K562 (cell line): ENCODE results near the gene CPLX3. TPM values are rescaled to one million over a fixed set of nuclear protein-coding genes. Genes with fewer than 3 reads are reported as not detected.

Experiments used
- ATAC-seq: fragments of 200-7000 bp; cut with Tn5 transposase; 3 replicates; pipeline ENCODE4 v1.9.1; 2020; ENCODE audit warnings: moderate library complexity
- BruUV-seq: library from RNA; stranded (reverse); fragments of 400-500 nt; replicated peaks from 2 replicates; lab custom pipeline; 2021; lab: Mats Ljungman, UMichigan
- CTCF ChIA-PET: fragments of 300-600 bp; formaldehyde crosslinking; extraction: SDS; loops from one replicate; lab custom pipeline; 2021; ENCODE audit warnings: low intra/inter-chr PET ratio; lab: Yijun Ruan, JAX
- POLR2A ChIA-PET: fragments of 300-600, 350-650 bp; sonication (Branson Sonifier 250); formaldehyde crosslinking; extraction: SDS; loops from one replicate; lab custom pipeline; 2021; ENCODE audit warnings: antibody characterized with exemption, inconsistent platforms; lab: Yijun Ruan, JAX
- DNase-seq, 4 experiments: peaks; one replicate each; pipeline versions ENCODE4 v3.0.0 to v3.0.0-alpha.2; 2011 to 2018; ENCODE audit warnings: low spot score in 3 of 4, mixed read lengths in 3 of 4; ENCODE audit errors: extremely low read depth in 1 of 4
- FAIRE-seq: peaks from 2 replicates; lab custom pipeline; 2011; peaks lifted over from hg19 to GRCh38; lab: Jason Lieb, UNC
- H2AFZ ChIP-seq: 2 replicates; pipeline ENCODE4 v1.6.0; 2011; ENCODE audit warnings: low read depth, low read length, control low read depth, inconsistent platforms
- H3K27ac ChIP-seq: fragments of 200-600 bp; 3 replicates; pipeline ENCODE4 v1.8.0; 2011; ENCODE audit warnings: low read depth, mild to moderate bottlenecking, control low read depth, inconsistent platforms, low read length, moderate library complexity, mixed read lengths; ENCODE audit errors: extremely low read depth
- H3K27me3 ChIP-seq, 2 experiments: fragments of 300-600 bp in 1 of 2; 2 replicates in 1 of 2; 3 replicates in 1 of 2; pipeline versions ENCODE4 v1.6.0 to v1.8.0; 2011; ENCODE audit warnings: inconsistent platforms in 2 of 2, low read length in 2 of 2, mild to moderate bottlenecking in 1 of 2, mixed read lengths in 1 of 2, moderate library complexity in 1 of 2; ENCODE audit not compliant: control insufficient read depth in 2 of 2, insufficient read depth in 2 of 2
- H3K36me3 ChIP-seq: fragments of 300-600 bp; 3 replicates; pipeline ENCODE4 v1.8.0; 2011; ENCODE audit warnings: mild to moderate bottlenecking, low read length, inconsistent platforms; ENCODE audit not compliant: control insufficient read depth, insufficient read depth
- H3K4me1 ChIP-seq, 2 experiments: fragments of 200-600 bp in 1 of 2; replicated peaks in 1 of 2; 2 replicates in 1 of 2; 3 replicates in 1 of 2; pipeline versions ENCODE4 v1.5.1 to v1.8.0; 2011; ENCODE audit warnings: inconsistent platforms in 2 of 2, low read length in 2 of 2, mild to moderate bottlenecking in 1 of 2, mixed read lengths in 1 of 2, moderate library complexity in 1 of 2; ENCODE audit not compliant: control insufficient read depth in 2 of 2, insufficient read depth in 2 of 2
- H3K4me2 ChIP-seq: 2 replicates; pipeline ENCODE4 v1.6.1; 2011; ENCODE audit warnings: low read length, control low read depth, inconsistent platforms, mixed read lengths; ENCODE audit not compliant: insufficient read depth
- H3K4me3 ChIP-seq: fragments of 200-600 bp; sonication (generic), shearing (Covaris generic); 2 replicates; pipeline ENCODE4 v1.5.1; 2016; ENCODE audit warnings: control low read depth, inconsistent platforms
- H3K79me2 ChIP-seq: fragments of 200-600 bp; 3 replicates; pipeline ENCODE4 v1.8.0; 2011; ENCODE audit warnings: low read length, inconsistent platforms; ENCODE audit not compliant: control insufficient read depth, insufficient read depth
- H3K9ac ChIP-seq, 2 experiments: 2 replicates each; pipeline versions ENCODE4 v1.6.0 to v1.6.1; 2011; ENCODE audit warnings: low read depth in 2 of 2, low read length in 2 of 2, control low read depth in 1 of 2, inconsistent platforms in 1 of 2, mild to moderate bottlenecking in 1 of 2, mixed read lengths in 1 of 2; ENCODE audit not compliant: insufficient read depth in 1 of 2
- H3K9me1 ChIP-seq: one replicate; pipeline ENCODE4 v1.6.0; 2011; ENCODE audit warnings: inconsistent platforms, mild to moderate bottlenecking, low read length, moderate library complexity; ENCODE audit not compliant: control insufficient read depth, insufficient read depth
- H3K9me3 ChIP-seq: replicated peaks from 2 replicates; pipeline ENCODE4 v1.5.1; 2011; ENCODE audit warnings: low read depth, low read length, inconsistent platforms; ENCODE audit not compliant: control insufficient read depth, insufficient read depth
- H4K20me1 ChIP-seq: replicated peaks from 2 replicates; pipeline ENCODE4 v1.6.1; 2011; ENCODE audit warnings: low read length, inconsistent platforms, mixed read lengths; ENCODE audit not compliant: control insufficient read depth, insufficient read depth
- BACH1 ChIP-seq: fragments of 200-800 bp; sonication (Bioruptor generic); IDR thresholded peaks from 2 replicates; pipeline ENCODE4 v1.6.1; 2016; ENCODE audit warnings: missing genetic modification characterization, missing compliant biosample characterization
- HMGN3 ChIP-seq: IDR thresholded peaks from 2 replicates; pipeline ENCODE4 v1.6.1; 2011; ENCODE audit warnings: borderline replicate concordance, low read depth, mild to moderate bottlenecking, mixed read lengths, low read length; ENCODE audit not compliant: insufficient read length; ENCODE audit errors: extremely low read depth
- NCOR1 ChIP-seq: fragments of 450-650 bp; IDR thresholded peaks from 2 replicates; pipeline ENCODE4 v1.6.1; 2016; ENCODE audit warnings: mild to moderate bottlenecking, moderate library complexity
- SPI1 ChIP-seq: IDR thresholded peaks from 2 replicates; pipeline ENCODE4 v1.6.1; 2011; ENCODE audit warnings: low read depth, low read length, control low read depth, borderline replicate concordance
- ZNF384 ChIP-seq: IDR thresholded peaks from 2 replicates; pipeline ENCODE4 v1.6.1; 2012; ENCODE audit warnings: low read depth, low read length, improper control_type of control experiment
- ZNF444 ChIP-seq: fragments of 250-450 bp; sonication (Bioruptor Pico); IDR thresholded peaks from 2 replicates; pipeline ENCODE4 v1.4.0; 2020; ENCODE audit warnings: mild to moderate bottlenecking, moderate library complexity
- WGBS: fragments of 100-300 bp; shearing (Covaris generic); methylation state at CpG from one replicate; pipeline ENCODE4 v1.1.6; 2016; ENCODE audit warnings: low coverage, mixed read lengths; ENCODE audit not compliant: insufficient coverage; ENCODE audit errors: missing lambda C conversion rate; 5-methylcytosine and 5-hydroxymethylcytosine counted together
- in situ Hi-C: fragments of 300-500 bp; cut with MboI; formaldehyde crosslinking; loops from 4 replicates; pipeline ENCODE4 v1.15.0; 2018; ENCODE audit warnings: inconsistent platforms, mixed read lengths
- intact Hi-C: fragments of 100-400 bp; cut with micrococcal nuclease; formaldehyde crosslinking; loops from 2 replicates; pipeline ENCODE4 v1.14.2; 2022
- polyA plus RNA-seq, 8 experiments: library from polyadenylated mRNA; depleted of rRNA in 4 of 8; stranded (reverse) in 5 of 8; unstranded in 3 of 8; fragments of >200 nt; fragmentation: Nextera tagmentation in 2 of 8; fragmentation: Illumina TruSeq in 1 of 8; extraction: Ambion mirVana in 2 of 8; extraction: Trizol in 1 of 8; gene quantifications; 2 replicates each; pipeline versions ENCODE4 v1.2.1 to v1.2.3, GENCODE V29; 2011 to 2014; ENCODE audit warnings: inconsistent platforms in 1 of 8, missing spikeins in 1 of 8
- total RNA-seq, 7 experiments: library from RNA; depleted of rRNA in 6 of 7; stranded (reverse); fragments of >200 nt in 6 of 7; fragmentation: Illumina TruSeq in 2 of 7; extraction: Trizol in 2 of 7; gene quantifications; 2 replicates each; pipeline versions ENCODE4 v1.2.1 to v1.2.3, GENCODE V29; 2011 to 2021; ENCODE audit warnings: low replicate concordance in 1 of 7
- TF ChIP-seq, protein P1 (sequence below): fragments of 250-450 bp; sonication (Bioruptor Pico); IDR thresholded peaks from 2 replicates; pipeline ENCODE4 v1.8.0; 2021; ENCODE audit warnings: moderate library complexity, mild to moderate bottlenecking, inconsistent platforms
- TF ChIP-seq, protein P2 (sequence below), 2 experiments: fragments of 450-650 bp; formaldehyde crosslinking in 1 of 2; IDR thresholded peaks; 2 replicates each; pipeline versions ENCODE4 v1.4.0 to v1.6.1; 2014 to 2020; ENCODE audit warnings: mild to moderate bottlenecking in 2 of 2, borderline replicate concordance in 1 of 2, low read depth in 1 of 2
- TF ChIP-seq, protein P3 (sequence below): fragments of 450-650 bp; formaldehyde crosslinking; conservative IDR thresholded peaks from 2 replicates; pipeline ENCODE4 v1.4.0; 2022; ENCODE audit warnings: mild to moderate bottlenecking, missing genetic modification characterization

CPLX3 gene
- total and polyA plus RNA-seq, 9 of the 15 experiments (the other 6 are each of a cell fraction or from before 2014, with no cell fraction given), result not detected

DNA sequence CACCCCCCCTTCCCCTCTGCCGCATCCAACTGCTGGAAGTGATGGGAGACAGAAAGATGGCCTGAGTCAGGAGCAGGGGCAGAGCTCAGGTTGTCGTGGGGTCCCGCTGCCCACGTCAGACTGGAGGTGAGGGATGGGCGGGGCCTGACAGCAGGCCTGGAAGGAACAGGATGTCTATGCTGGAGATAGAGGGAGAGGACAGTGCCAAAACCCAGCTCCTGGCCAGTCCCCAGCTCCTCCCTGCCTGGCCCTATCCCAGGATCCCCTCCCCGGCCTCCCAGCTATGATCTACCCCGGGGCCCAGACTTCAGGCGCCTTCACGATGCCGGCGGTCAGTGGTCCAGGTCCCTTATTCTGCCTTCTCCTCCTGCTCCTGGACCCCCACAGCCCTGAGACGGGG lies 13.9 kb upstream of the CPLX3 start, which contains the start of gene LMAN1L (continued):
- TF ChIP-seq, protein P1, sequence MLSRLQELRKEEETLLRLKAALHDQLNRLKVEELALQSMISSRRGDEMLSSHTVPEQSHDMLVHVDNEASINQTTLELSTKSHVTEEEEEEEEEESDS, result no peak

DNA sequence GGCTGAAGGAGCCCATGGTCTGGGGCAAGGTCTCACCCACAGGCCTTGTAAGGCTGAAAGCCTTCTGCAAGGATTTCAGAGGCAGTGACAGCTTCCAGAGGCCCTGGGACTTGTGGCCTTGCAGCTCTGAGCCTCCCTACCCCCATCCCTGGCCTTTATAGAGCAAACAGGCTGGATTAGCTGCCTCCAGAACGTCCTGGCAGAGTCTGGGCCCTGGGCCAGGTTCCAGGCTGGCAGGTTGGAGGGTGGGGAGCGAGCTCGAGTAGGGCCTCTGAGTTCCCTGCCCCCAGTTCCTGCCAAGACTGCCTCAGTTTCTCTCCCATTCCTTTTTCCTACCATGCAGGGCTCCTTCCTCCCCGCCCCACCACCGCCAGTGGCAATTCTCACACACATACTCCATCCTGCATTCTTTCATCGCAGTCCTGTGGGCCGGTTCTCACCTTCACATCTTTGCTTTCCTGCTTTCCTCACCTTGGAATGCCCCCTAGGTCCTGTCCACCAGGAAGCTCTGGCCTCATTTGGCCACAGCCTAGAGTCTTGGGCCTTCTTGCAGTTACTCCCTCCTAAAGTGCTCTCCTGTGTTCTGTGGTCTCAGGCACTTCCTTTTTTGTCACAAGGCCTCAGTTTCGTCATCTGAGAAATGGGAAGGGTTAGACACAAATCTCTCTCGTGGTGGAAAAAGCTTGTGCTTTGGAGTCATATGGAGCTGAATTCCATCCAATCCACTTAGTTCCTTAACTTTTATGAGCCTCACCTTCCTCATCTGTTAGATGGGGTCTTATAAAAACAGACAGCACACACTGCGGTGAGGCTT lies 11.1 kb upstream of the CPLX3 start:
- H3K79me2 ChIP-seq, result no peaks in the 10 kb centered on the region
- H3K27ac ChIP-seq, result no peak overlapping the region
- in situ Hi-C loops, result no loop called here
- no TSS peak for BruUV-seq
- no peaks in the 10 kb centered on the region for H4K20me1 ChIP-seq
- peak overlapping the region in 1 of 2 experiments; percentile 68; a peak in 2 of 4 replicates for H3K9ac ChIP-seq
- POLR2A ChIA-PET, result interaction anchor here (0.6 to 0.9 kb wide), 3 partner anchors 12 to 444 kb away, joined by 3 to 4 read pairs (median 3); no protein-coding TSS in a partner anchor
- peaks cover 0 to 13% of the 10 kb centered on the region in 2 experiments; a peak in 2 of 5 replicates for H3K27me3 ChIP-seq
- CTCF ChIA-PET, result no interaction called here
- no peak for ATAC-seq
- DNase-seq, result no peak
- peaks cover 6 to 27% of the 10 kb centered on the region in 2 experiments; a peak in 3 of 5 replicates for H3K4me1 ChIP-seq
- no peak overlapping the region for H3K4me3 ChIP-seq
- H2AFZ ChIP-seq, result no peak overlapping the region
- H3K36me3 ChIP-seq, result no peaks in the 10 kb centered on the region
- WGBS, result 25% methylated on average over 8 of the region's 10 CpGs
- no peak overlapping the region for H3K4me2 ChIP-seq
- no peak for FAIRE-seq
- intact Hi-C loops, result no loop called here
- H3K9me3 ChIP-seq, result no peaks in the 10 kb centered on the region
- no peaks in the 10 kb centered on the region for H3K9me1 ChIP-seq
- TF ChIP-seq SPI1 (0 out of 2 replicates have a peak, but pooled peaks have one; percentile 57), BACH1 (tag) (no peak), HMGN3 (no peak), ZNF384 (no peak), ZNF444 (CRISPR knock-in tag) (no peak), NCOR1 (no peak)
- TF ChIP-seq, protein P2, sequence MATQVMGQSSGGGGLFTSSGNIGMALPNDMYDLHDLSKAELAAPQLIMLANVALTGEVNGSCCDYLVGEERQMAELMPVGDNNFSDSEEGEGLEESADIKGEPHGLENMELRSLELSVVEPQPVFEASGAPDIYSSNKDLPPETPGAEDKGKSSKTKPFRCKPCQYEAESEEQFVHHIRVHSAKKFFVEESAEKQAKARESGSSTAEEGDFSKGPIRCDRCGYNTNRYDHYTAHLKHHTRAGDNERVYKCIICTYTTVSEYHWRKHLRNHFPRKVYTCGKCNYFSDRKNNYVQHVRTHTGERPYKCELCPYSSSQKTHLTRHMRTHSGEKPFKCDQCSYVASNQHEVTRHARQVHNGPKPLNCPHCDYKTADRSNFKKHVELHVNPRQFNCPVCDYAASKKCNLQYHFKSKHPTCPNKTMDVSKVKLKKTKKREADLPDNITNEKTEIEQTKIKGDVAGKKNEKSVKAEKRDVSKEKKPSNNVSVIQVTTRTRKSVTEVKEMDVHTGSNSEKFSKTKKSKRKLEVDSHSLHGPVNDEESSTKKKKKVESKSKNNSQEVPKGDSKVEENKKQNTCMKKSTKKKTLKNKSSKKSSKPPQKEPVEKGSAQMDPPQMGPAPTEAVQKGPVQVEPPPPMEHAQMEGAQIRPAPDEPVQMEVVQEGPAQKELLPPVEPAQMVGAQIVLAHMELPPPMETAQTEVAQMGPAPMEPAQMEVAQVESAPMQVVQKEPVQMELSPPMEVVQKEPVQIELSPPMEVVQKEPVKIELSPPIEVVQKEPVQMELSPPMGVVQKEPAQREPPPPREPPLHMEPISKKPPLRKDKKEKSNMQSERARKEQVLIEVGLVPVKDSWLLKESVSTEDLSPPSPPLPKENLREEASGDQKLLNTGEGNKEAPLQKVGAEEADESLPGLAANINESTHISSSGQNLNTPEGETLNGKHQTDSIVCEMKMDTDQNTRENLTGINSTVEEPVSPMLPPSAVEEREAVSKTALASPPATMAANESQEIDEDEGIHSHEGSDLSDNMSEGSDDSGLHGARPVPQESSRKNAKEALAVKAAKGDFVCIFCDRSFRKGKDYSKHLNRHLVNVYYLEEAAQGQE (IDR thresholded peaks at IDR 0.05; ENCODE audit: borderline replicate concordance), result no peak
- TF ChIP-seq, protein P2 (CRISPR knock-in tag; IDR thresholded peaks at IDR 0.05; ENCODE audit: low read depth), result no peak
- TF ChIP-seq, protein P3, sequence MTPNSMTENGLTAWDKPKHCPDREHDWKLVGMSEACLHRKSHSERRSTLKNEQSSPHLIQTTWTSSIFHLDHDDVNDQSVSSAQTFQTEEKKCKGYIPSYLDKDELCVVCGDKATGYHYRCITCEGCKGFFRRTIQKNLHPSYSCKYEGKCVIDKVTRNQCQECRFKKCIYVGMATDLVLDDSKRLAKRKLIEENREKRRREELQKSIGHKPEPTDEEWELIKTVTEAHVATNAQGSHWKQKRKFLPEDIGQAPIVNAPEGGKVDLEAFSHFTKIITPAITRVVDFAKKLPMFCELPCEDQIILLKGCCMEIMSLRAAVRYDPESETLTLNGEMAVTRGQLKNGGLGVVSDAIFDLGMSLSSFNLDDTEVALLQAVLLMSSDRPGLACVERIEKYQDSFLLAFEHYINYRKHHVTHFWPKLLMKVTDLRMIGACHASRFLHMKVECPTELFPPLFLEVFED, result no peak
